ENCODE results near the gene IVD. TPM values are rescaled to one million over a fixed set of nuclear protein-coding genes. Genes with fewer than 3 reads are reported as not detected.

IVD gene
- total and polyA plus RNA-seq, 9 of the 15 experiments (the other 6 are each of a cell fraction or from before 2014, with no cell fraction given) = 0.15 to 4.5 (median 2.4) TPM

- intact Hi-C loops (cut with micrococcal nuclease) = loop anchor here (1.0 to 5.0 kb wide), 4 partner anchors 64 to 139 kb away; partner anchors contain the start of genes ANKRD63, DISP2 and INAFM2
- TF ChIP-seq PCBP2 (IDR thresholded peaks at IDR 0.05; ENCODE audit: low read depth, low read length, poor library complexity, severe bottlenecking) = no peak
- no peak for TF ChIP-seq ZBTB17 (CRISPR knock-in tag; IDR thresholded peaks at IDR 0.05)
- TF ChIP-seq MYNN (IDR thresholded peaks at IDR 0.05) = 0 out of 2 replicates have a peak, but pooled peaks have one; percentile 27
- TF ChIP-seq MYNN (CRISPR knock-in tag; IDR thresholded peaks at IDR 0.05) = no peak
- no peak for TF ChIP-seq GABPB1 (CRISPR knock-in tag; IDR thresholded peaks at IDR 0.05)
- TF ChIP-seq ARID4B (CRISPR knock-in tag; IDR thresholded peaks at IDR 0.05) = peak; percentile 7; the same call in 1 of the 2 replicates
- TF ChIP-seq RBM15 (IDR thresholded peaks at IDR 0.05; ENCODE audit: insufficient read depth, low read length) = no peak
- no peak for TF ChIP-seq NKRF (IDR thresholded peaks at IDR 0.05; ENCODE audit: borderline replicate concordance)
- TF ChIP-seq SAP30 (IDR thresholded peaks at IDR 0.05; ENCODE audit: borderline replicate concordance, insufficient read depth, low read depth, low read length, poor library complexity, severe bottlenecking) = no peak
- TF ChIP-seq NFIC (IDR thresholded peaks at IDR 0.05) = peak; percentile 33; the same call in 1 of the 2 replicates
- TF ChIP-seq ZNF384 (IDR thresholded peaks at IDR 0.05; ENCODE audit: low read depth, low read length) = 0 out of 2 replicates have a peak, but pooled peaks have one; percentile 22
- TF ChIP-seq STAT5B (CRISPR knock-in tag; IDR thresholded peaks at IDR 0.05) = no peak
- no peak for TF ChIP-seq CEBPG (CRISPR knock-in tag; IDR thresholded peaks at IDR 0.05)
- TF ChIP-seq CEBPG (tag; conservative IDR thresholded peaks at IDR 0.05 in 1 of 2, IDR thresholded peaks at IDR 0.05 in 1 of 2) = no peak
Observed at GRCh38 chr15:40421246-40422157, 15.9 kb downstream of the IVD start.

More at GRCh38 chr15:40421246-40422157, 15.9 kb downstream of the IVD start:
- FAIRE-seq = peak; percentile 73
- no peaks in the 10 kb centered on the region for H3K36me3 ChIP-seq (ENCODE audit: control insufficient read depth, insufficient read depth, low read length)
- 26% methylated on average over 31 of the region's 31 CpGs for WGBS (ENCODE audit: insufficient coverage, low coverage, missing lambda C conversion rate)
- CTCF ChIA-PET (ENCODE audit: low intra/inter-chr PET ratio) = interaction anchor here (0.7 to 3.1 kb wide), 8 partner anchors 53 to 204 kb away, joined by 3 to 28 read pairs (median 6); partner anchors contain the start of gene INAFM2
- peak; percentile 84 to 89 (median 86) for DNase-seq (ENCODE audit: extremely low read depth in 1 of 4, low spot score in 3 of 4)
- BruUV-seq (replicated peaks) = no TSS peak
- H3K27ac ChIP-seq (ENCODE audit: extremely low read depth, low read depth, low read length) = no peak overlapping the region
- in situ Hi-C loops (cut with MboI) = loop anchor here (5.0 to 10.0 kb wide), 3 partner anchors 74 to 367 kb away; no protein-coding TSS in a partner anchor
- H3K4me3 ChIP-seq = no peak overlapping the region
- no peaks in the 10 kb centered on the region for H3K79me2 ChIP-seq (ENCODE audit: control insufficient read depth, insufficient read depth, low read length)
- peak overlapping the region; percentile 93 for H2AFZ ChIP-seq (ENCODE audit: low read depth, low read length)
- no peaks in the 10 kb centered on the region for H3K9me1 ChIP-seq (ENCODE audit: control insufficient read depth, insufficient read depth, low read length)
- ATAC-seq = peak; percentile 100
- H3K9me3 ChIP-seq (replicated peaks; ENCODE audit: control insufficient read depth, insufficient read depth, low read depth, low read length) = no peaks in the 10 kb centered on the region
- peaks cover 2 to 14% of the 10 kb centered on the region in 2 experiments; a peak in 4 of 5 replicates for H3K4me1 ChIP-seq (replicated peaks in 1 of 2; ENCODE audit: control insufficient read depth in 2 of 2, insufficient read depth in 2 of 2, low read length in 2 of 2)
- peak overlapping the region in 1 of 2 experiments; percentile 87; a peak in 2 of 4 replicates for H3K9ac ChIP-seq (ENCODE audit: insufficient read depth in 1 of 2, low read depth in 2 of 2, low read length in 2 of 2)
- H4K20me1 ChIP-seq (replicated peaks; ENCODE audit: control insufficient read depth, insufficient read depth, low read length) = no peaks in the 10 kb centered on the region
- POLR2A ChIA-PET = interaction anchor here (0.6 to 1.4 kb wide), 6 partner anchors 23 to 457 kb away, joined by 3 read pairs; no protein-coding TSS in a partner anchor
- no peaks in the 10 kb centered on the region for H3K27me3 ChIP-seq (ENCODE audit: control insufficient read depth in 2 of 2, insufficient read depth in 2 of 2, low read length in 2 of 2)
- H3K4me2 ChIP-seq (ENCODE audit: insufficient read depth, low read length) = peak overlapping the region; percentile 64
